GM18505 (cell line): ENCODE data around the gene SCP2.
"Not testable (repeated sequence)": the region's sequence is repeated elsewhere in the genome, so short reads cannot be mapped to it uniquely, and the experiment has no call there.

Source experiments
- ATAC-seq: cut with Tn5 transposase; IDR thresholded peaks from one replicate; pipeline ENCODE4 v1.9.1; 2021; ENCODE audit not compliant: unreplicated experiment
- POLR2A ChIP-seq: IDR thresholded peaks from 4 replicates; pipeline ENCODE4 v1.6.1; 2011; ENCODE audit warnings: borderline replicate concordance; ENCODE audit not compliant: insufficient read depth, insufficient read length; ENCODE audit errors: extremely low read depth

Gene SCP2

DNA sequence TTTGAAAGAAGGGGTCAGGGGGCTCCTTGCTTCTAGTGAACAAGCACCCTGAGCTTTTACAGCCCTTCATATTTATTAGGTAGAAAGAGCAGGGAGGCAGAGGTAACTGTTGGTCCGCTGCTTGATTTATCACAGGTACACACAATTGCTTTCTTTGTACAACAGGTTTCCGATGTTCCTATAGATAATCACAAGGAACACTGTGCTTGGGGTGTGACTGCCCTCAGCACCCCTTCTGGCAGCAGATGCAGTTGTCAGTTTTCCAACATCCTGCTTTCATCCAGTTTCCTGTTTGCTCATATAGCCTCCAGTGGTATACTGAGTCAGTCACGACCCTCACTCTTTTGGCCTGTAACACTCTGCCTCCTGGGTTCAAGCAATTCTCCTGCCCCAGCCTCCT, 40.6 kb downstream of the SCP2 start:
- no peak for ATAC-seq

DNA sequence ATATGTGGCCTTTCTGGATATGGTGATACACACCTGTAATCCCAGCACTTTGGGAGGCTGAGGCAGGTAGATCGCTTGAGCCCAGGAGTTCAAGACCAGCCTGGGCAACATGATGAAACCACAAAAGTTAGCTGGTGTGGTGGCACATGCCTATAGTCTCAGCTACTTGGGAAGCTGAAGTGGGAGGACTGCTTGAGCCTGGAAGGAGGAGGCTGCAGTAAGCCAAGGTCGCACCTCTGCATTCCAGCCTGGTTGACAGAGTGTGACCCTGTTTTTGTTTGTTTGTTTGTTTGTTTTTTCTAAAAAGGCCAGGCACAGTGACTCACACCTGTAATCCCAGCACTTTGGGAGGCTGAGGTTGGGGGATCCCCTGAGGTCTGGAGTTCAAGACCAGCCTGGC, 42.2 kb downstream of the SCP2 start:
- ATAC-seq = not testable (repeated sequence)

More for the DNA sequence above, 40.6 kb downstream of the SCP2 start:
- TF ChIP-seq POLR2A = no peak

DNA sequence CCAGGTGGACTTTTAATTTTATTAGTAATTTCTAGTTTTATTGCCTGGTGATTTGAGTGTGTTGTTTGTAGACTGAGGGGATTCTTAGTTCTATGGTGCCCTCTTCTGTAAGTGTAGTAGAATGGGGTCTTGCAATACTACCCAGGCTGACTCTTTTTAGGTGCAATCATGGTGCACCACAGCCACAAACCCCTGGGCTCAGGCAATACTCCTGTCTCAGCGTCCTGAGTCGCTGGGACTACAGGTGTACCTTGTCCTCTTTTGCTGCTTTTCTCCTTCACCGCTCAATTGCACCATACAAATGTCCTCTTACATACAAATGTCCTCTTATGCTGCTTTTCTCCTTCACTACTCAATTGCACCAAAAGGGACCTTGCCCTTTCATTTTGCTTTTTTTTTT, 43.1 kb downstream of the SCP2 start:
- no peak for ATAC-seq
- no peak for TF ChIP-seq POLR2A

DNA sequence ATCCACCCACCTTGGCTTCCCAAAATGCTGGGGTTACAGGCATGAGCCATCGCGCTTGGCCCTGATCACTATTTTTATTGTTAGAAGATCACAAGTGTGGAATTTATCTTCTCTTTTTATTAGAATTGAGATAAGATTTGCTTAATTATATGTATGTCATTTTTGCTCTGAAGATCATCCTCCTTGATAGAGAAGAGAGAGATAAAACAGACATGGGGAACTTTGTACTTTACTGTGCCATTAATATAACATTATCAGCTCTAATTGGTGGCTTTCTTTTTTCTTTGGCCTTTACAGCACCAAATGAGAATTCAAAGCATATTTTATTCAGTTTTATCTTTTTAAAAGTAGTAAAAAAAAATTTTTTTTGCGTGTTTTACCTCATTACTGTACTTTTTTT, 46.8 kb downstream of the SCP2 start:
- ATAC-seq = no peak
- TF ChIP-seq POLR2A = no peak

DNA sequence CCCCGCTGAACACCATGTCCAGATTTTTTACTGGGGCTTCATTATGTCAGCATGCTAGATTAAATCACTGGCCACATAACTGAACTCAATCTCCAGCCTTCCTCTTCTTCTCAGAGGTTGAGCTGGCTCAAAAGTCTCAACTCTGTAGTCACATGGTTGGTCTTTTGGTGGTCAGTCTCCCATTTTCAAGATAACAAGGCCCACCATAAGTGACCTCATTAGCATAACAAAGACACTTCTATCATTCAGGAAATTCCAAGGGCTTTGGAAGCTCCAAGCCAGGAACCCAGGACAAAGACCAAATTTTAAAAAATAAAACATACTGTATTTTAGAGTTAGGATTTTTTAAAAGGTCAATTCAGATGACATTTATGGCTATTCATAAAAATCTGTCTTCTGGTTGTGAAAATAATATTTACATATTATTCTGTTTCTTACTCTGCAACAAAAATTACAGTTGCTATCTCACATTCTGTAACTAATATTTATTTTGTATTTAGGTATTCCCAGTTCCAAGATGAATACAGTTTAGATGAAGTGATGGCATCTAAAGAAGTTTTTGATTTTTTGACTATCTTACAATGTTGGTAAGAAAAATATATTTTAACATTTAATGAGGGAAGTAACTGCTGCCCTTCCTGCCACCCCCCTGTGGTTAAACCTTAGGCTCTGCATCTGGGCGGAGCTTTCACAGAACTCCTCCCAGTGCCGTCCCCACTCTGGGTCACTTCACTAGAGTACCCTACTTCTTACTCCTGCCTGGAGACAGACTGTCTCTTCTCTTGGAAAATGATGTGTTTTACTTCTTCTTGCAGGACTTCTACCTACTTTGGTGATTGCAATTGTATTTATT, 49.3 kb downstream of the SCP2 start:
- no peak for TF ChIP-seq POLR2A
- ATAC-seq = no peak

DNA sequence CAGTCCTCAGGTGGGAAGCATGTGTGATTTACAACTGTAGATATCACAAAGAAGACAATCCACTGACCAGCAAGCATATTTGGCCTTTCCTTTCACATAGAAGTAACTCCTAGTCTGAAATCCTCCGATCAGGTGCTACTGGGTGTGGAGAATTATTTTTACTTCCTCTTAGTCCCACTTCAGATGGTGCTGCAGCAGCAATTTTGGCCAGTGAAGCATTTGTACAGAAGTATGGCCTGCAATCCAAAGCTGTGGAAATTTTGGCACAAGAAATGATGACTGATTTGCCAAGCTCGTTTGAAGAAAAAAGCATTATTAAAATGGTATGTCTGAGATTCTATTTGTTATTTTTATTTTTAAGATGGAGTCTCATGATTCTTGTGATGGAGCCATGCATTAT, 51.0 kb downstream of the SCP2 start:
- no peak for ATAC-seq
- TF ChIP-seq POLR2A = no peak

DNA sequence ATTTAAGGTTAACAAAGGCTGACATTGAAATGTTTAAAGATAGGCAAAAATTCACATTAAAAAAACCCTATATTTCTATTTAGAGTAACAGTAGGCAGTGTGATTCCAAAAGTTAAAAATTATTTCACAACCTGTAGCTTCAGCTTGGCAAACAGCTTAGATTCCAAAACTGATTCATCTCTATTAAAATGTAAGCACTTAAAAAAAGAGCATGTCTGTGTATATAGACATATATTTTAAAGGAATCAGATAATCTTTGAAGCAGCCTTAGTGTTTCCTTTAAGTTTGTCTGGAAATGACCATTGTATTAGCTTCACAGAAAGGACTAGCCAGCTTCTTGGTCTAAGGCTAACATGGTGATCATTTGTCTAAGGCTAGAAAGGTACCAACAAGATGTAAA, 65.7 kb downstream of the SCP2 start:
- not testable (repeated sequence) for ATAC-seq

DNA sequence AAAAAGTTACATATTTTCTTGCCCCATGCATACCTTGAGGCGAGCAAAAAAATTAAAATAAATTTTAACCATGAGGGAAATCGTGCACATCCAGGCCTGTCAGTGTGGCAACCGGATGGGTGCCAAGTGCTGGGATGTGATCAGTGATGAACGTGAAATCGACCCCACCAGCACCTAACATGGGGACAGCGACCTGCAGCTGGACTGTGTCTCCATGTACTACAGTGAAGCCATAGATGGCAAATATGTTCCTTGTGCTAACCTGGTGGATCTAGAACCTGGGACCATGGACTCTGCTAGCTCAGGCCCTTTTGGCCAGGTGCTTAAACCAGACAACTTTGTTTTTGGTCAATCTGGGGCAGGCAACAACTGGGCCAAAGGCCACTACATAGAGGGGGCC, 67.6 kb downstream of the SCP2 start:
- TF ChIP-seq POLR2A = no peak

DNA sequence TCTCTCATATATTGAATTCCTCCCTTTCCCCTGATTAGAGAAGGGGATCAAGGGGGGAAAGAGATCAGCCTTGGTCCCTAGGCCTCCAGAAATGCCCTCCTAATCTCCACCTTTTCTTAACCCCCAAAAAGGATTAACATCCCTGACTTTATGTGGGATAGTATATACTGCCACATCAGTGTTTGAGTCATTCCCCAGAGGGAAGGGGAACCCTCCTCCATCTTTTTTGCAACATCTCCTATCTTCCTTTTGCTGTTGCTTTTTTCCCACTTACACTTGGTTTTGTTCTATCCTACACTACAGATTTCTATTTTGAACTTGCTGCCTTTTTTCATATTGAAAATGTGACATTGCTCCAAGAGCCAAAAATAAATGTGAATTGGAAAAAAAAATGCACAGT, 69.6 kb downstream of the SCP2 start:
- no peak for TF ChIP-seq POLR2A
- no peak for ATAC-seq

More for the DNA sequence above, 67.6 kb downstream of the SCP2 start:
- ATAC-seq = no peak

DNA sequence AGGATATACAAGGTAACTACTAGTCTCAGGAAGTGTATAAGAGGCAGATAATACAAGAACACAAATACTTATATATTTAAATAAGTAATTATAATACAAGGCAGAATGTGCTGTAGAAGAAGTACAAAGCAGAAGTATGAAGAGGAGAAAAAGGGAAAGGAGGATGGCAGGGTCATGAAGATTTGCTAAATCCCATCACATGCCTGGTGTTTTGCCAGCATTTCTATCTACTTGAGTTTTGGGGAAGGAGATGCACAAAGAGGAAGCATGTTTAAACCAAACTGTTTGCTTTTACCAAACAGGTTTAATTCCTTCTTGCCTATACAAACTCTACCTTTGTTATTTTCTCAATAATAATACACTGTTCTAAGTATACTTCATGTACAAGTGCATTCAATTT, 74.1 kb downstream of the SCP2 start:
- no peak for TF ChIP-seq POLR2A
- ATAC-seq = no peak

DNA sequence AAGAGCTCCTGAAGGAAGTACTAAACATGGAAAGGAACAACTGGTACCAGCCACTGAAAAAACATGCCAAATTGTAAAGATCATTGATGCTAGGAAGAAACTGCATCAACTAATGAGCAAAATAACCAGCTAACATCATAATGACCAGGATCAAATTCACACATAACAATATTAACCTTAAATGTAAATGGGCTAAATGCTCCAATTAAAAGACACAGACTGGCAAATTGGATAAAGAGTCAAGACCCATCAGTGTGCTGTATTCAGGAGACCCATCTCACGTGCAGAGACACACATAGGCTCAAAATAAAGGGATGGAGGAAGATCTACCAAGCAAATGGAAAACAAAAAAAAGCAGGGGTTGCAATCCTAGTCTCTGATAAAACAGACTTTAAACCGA, 79.5 kb downstream of the SCP2 start:
- ATAC-seq = not testable (repeated sequence)

DNA sequence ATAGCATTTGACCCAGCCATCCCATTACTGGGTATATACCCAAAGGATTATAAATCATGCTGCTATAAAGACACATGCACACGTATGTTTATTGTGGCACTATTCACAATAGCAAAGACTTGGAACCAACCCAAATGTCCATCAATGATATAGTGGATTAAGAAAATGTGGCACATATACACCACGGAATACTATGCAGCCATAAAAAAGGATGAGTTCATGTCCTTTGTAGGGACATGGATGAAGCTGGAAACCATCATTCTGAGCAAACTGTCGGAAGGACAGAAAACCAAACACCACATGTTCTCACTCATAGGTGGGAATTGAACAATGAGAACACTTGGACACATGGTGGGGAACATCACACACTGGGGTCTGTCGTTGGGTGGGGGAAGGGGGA, 83.2 kb downstream of the SCP2 start:
- not testable (repeated sequence) for ATAC-seq

DNA sequence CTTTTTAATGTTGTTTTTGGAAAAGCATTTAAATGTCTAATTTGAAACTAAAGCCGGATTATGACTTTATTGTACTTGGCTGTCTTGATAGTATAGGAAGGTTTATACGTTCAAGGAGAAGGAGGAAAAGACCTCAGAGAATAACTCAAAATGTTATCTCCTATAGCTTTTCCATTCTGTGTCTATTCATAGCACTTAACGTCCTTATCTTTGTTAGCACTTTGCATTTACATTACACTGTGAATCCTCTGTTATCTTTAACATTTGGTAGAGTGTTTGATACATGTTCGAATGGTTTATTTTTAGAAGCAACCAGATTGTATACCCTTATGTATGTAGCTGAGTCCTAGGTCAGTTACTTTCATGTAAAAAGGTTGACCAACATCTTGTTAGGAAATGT, 84.1 kb downstream of the SCP2 start:
- ATAC-seq = no peak
- no peak for TF ChIP-seq POLR2A

DNA sequence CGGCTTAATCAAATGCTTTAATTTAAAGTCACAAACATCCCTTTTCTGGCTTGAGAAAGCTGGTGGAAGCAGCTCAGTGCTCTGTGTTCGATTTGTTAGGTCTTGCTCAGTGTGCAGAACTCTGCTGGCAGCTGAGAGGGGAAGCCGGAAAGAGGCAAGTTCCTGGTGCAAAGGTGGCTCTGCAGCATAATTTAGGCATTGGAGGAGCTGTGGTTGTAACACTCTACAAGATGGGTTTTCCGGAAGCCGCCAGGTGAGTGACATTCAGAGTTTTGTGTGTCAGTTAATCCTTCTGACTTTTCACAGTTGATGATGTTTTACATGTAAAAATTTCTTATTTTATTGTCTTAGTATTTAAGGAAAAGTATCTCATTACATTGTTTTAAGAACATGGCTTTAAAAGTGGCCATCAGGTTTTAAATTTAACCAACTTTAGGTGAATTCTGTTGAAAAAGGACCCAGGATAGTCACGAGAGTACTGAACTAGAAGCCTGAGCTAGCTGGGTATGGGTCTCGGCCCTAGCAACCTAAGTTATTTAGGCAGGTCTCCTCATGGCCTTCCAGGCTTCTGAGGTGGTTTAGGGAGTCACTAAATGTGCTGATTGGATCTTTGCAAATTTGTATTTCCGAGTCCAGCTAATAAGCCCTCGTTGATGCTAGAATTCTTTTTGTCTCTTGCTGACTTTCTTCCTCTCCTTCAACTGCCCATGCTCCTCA, 87.9 kb downstream of the SCP2 start:
- TF ChIP-seq POLR2A = peak; percentile 68
- peak; percentile 86 for ATAC-seq

DNA sequence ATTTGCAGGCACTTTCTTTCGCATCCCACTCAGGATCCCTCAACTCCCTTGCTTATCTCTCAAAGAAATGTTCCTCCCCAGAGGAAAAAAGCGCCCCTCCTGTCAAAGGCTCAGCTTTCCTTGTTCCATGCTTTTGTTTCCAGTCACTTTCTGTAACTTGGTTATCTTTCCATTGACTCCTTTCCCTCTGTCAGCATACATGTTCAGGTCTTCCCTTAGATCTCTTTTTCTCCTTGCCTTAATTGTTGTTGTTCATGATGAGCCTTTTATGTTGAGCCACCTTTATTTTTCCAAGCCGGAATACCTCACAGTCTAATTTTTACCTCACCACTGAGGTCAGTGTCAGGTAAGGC, 88.4 kb downstream of the SCP2 start:
- no peak for TF ChIP-seq POLR2A
- no peak for ATAC-seq

DNA sequence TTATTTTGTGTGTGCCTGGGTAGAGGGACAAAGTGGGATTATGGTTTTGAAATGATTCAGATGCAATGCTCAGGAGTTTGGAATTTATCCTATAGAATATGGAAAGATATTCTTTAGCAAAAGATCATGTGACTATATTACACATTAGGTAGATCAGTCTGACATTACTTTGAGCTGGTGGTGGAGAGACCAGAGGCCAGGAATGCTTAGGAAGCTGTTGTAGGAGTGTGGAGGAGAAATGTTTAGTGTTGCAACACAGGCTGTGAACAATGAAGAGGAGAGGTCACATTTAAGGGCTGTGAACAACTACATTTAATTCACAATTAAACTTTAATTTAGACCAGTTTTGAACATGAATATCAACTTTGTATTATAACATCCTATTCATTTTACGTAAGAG, 89.6 kb downstream of the SCP2 start:
- TF ChIP-seq POLR2A = no peak
- no peak for ATAC-seq
